ENCODE data around the gene STRN4. TPM values are rescaled to one million over a fixed set of nuclear protein-coding genes. Genes with fewer than 3 reads are reported as not detected.
A peak's percentile ranks its signal among the peaks of the same experiment; 100 is the strongest.

STRN4 gene
- total RNA-seq, 1 experiment from 2014 or later, result 143 TPM

GRCh38 chr19:46670813-46671212, 75.4 kb downstream of the STRN4 start:
- no peaks in the 10 kb centered on the region for H3K23me2 ChIP-seq (ENCODE audit: insufficient read length, low read depth, low read length, poor library complexity, severe bottlenecking)
- Mint-ChIP-seq H3K27ac (peak overlapping the region in 1 of 3 experiments; percentile 70; a peak in 2 of 7 replicates), H3K9me3 (0 out of 5 replicates have a peak, but pooled peaks cover 0 to 2% of the 10 kb centered on the region in 2 experiments), H3K4me3 (no peak overlapping the region), H3K27me3 (ENCODE audit: low read depth) (no peaks in the 10 kb centered on the region; the same call in 1 of the 2 replicates), H3K36me3 (ENCODE audit: insufficient read depth in 1 of 3, low read depth in 3 of 3) (peaks cover 13 to 33% (median 21%) of the 10 kb centered on the region in 3 experiments), H3K4me1 (peaks cover 3 to 4% of the 10 kb centered on the region in 2 experiments; a peak in 2 of 4 replicates)
- no peak overlapping the region for H3K9ac ChIP-seq (ENCODE audit: extremely low read depth, insufficient read length, low read length)
- H2AFZ ChIP-seq (ENCODE audit: low read length), result no peak overlapping the region
- TF ChIP-seq CTCF (conservative IDR thresholded peaks at IDR 0.05), result no peak
- H2BK5ac ChIP-seq (ENCODE audit: insufficient read length, low read length), result no peak overlapping the region
- no peaks in the 10 kb centered on the region for H3K79me2 ChIP-seq (ENCODE audit: insufficient read depth, low read length)
- no peaks in the 10 kb centered on the region for H3K9me3 ChIP-seq (ENCODE audit: control insufficient read depth, low read depth, low read length)
- H3K79me1 ChIP-seq (ENCODE audit: insufficient read depth, low read depth, low read length, poor library complexity, severe bottlenecking), result no peaks in the 10 kb centered on the region
- no peak overlapping the region for H3K23ac ChIP-seq (ENCODE audit: insufficient read length, low read depth, low read length)
- H4K91ac ChIP-seq (ENCODE audit: insufficient read length, low read depth, low read length), result no peak overlapping the region
- H3K14ac ChIP-seq (ENCODE audit: insufficient read depth, low read length), result no peak overlapping the region
- H2BK12ac ChIP-seq (ENCODE audit: insufficient read length, low read depth, low read length), result no peak overlapping the region
- H3K27me3 ChIP-seq (ENCODE audit: insufficient read depth, low read length), result no peaks in the 10 kb centered on the region
- no peaks in the 10 kb centered on the region for H3K4me1 ChIP-seq (ENCODE audit: insufficient read depth, low read length)
- no peak overlapping the region for H4K5ac ChIP-seq (ENCODE audit: insufficient read length, low read depth, low read length)
- H2BK20ac ChIP-seq (ENCODE audit: low read depth, low read length, poor library complexity, severe bottlenecking), result no peak overlapping the region
- H3T11ph ChIP-seq (ENCODE audit: low read length), result no peak overlapping the region
- H2AK5ac ChIP-seq (ENCODE audit: insufficient read length, low read length), result no peak overlapping the region
- H3K4me2 ChIP-seq (ENCODE audit: insufficient read depth, insufficient read length, low read length), result no peak overlapping the region
- no peaks in the 10 kb centered on the region for H4K20me1 ChIP-seq (ENCODE audit: control insufficient read depth, insufficient read depth, insufficient read length)
- no peak overlapping the region for H2BK120ac ChIP-seq (ENCODE audit: low read depth, low read length, poor library complexity, severe bottlenecking)
- H2BK15ac ChIP-seq (ENCODE audit: low read depth, low read length), result no peak overlapping the region
- no peak for DNase-seq
- no peak overlapping the region for H3K18ac ChIP-seq (ENCODE audit: insufficient read length, low read depth, low read length)
- no peak overlapping the region for H3K27ac ChIP-seq (ENCODE audit: insufficient read length, low read depth, low read length)
- no peak overlapping the region for H3K4ac ChIP-seq (ENCODE audit: low read depth, low read length)
- H4K8ac ChIP-seq (replicated peaks; ENCODE audit: insufficient read length, low read depth, low read length), result no peak overlapping the region
- no peak overlapping the region for H3K56ac ChIP-seq (ENCODE audit: insufficient read length, low read depth, low read length)

Small RNA genes within 50 kb of the gene (microRNA-seq; reads per million reads assigned to microRNA genes)
- gene MIR320E (ENCODE audit: borderline microRNAs expressed), result not detected

Other genes with a start within 250 kb of the STRN4 start
- gene CALM3, start 145.1 kb downstream of the STRN4 start, total RNA-seq (2021), result 339 and 343 TPM in 2 replicates
- gene PTGIR, start 121.4 kb downstream of the STRN4 start, total RNA-seq (2021), result not detected in 2 replicates
- not detected in 2 replicates for gene GNG8, start 110.2 kb downstream of the STRN4 start, total RNA-seq (2021)
- gene DACT3, start 85.3 kb downstream of the STRN4 start, total RNA-seq (2021), result 0.87 and 1.1 TPM in 2 replicates
- gene PRKD2, start 29.3 kb downstream of the STRN4 start, total RNA-seq (2021), result 60.7 and 60.8 TPM in 2 replicates
- gene FKRP, start 393 bp downstream of the STRN4 start, total RNA-seq (2021), result 39.1 and 42.2 TPM in 2 replicates
- 258 and 269 TPM in 2 replicates for gene SLC1A5, start 42.1 kb upstream of the STRN4 start, total RNA-seq (2021)
- gene AP2S1, start 104.4 kb upstream of the STRN4 start, total RNA-seq (2021), result 193 and 200 TPM in 2 replicates
- 49.0 and 49.8 TPM in 2 replicates for gene ARHGAP35, start 114.5 kb upstream of the STRN4 start, total RNA-seq (2021)